Activated naive CD4-positive, alpha-beta T cell (primary cell): ENCODE results near the gene FYB1.
A peak's percentile ranks its signal among the peaks of the same experiment; 100 is the strongest.

ENCODE experiments used
- DNase-seq, 4 experiments: peaks; one replicate each; lab custom pipeline; 2025; lab: John Stamatoyannopoulos, UW

FYB1 gene

DNA sequence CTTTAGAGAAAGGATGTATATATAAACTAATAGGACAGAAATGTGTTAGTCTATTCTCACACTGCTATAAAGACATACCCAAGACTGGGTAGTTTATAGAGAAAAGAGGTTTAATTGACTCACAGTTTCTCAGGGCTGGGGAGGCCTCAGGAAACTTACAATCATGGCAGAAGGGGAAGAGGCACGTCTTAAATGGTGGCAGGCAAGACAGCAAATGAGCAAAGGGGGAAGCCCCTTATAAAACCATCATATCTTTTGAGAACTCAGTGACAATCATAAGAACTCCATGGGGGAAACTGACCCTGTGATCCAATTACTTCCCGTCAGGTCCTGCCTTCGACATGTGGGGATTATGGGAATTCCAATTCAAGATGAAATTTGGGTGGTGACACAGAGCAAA, 136.4 kb downstream of the FYB1 start:
- no peak for DNase-seq

DNA sequence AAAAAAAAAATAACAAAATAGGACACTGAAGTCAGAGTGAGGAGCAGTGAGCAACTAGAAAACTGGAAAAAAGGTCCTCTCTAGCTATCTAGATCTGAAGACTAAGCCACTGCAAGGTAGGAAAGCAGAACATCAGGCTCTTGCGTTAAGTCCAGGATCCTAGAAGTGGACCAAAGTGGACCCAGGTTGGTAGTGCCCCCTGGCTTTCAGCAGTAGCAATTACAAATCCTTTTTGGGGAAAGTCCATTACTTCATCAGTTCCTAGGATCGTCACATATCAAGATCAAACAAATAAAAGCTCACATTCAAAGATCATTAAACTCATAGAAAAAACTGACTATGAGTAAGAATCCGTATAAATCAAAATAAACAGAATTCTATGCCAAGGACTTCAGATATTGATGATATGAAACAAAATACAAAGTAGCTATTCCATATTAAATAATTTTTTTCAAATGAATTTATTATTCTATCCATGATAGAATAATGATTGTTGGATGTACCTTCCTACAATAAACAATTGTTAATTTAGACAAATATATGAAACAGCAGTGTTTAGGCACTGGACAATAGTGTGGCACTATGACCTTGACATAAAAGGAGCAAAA, 138.7 kb downstream of the FYB1 start:
- DNase-seq = no peak

DNA sequence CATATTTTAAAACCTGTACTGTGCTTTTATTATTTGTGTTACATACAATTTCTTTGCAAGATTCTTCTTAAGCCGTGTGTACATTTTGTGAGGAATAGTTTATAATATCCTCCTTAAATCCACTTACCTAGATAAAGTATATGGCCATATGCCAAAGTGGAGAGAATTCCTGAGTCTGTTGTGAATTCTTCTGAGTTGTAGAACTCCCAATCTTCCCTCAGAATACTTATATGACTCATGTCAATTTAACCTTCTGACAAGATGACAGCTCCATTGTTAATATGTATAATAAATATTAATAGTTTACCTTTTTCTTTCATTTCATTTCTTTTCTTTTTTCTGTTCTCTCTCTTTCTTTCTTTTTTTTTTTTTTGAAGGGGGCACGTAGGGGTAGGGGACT, 139.2 kb downstream of the FYB1 start:
- no peak for DNase-seq

DNA sequence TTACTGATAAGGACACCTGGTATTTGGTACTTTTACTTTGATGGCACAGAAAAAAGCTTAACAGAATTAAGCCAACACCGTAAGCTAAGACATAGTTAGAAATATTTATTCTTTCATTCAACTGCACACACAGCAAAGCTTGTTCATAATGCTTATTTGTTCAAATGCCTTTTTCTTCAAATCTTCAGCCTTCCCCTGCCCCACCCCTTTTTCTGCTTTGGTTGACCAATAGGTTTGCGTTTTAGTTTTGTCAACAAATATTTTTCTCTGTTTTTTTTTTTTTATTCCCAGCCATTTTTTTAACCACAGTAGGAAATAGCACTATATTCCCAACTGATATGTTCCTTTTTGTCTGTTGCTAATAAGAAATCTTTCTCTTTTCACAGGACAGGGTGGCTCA, 140.2 kb downstream of the FYB1 start:
- DNase-seq = no peak

DNA sequence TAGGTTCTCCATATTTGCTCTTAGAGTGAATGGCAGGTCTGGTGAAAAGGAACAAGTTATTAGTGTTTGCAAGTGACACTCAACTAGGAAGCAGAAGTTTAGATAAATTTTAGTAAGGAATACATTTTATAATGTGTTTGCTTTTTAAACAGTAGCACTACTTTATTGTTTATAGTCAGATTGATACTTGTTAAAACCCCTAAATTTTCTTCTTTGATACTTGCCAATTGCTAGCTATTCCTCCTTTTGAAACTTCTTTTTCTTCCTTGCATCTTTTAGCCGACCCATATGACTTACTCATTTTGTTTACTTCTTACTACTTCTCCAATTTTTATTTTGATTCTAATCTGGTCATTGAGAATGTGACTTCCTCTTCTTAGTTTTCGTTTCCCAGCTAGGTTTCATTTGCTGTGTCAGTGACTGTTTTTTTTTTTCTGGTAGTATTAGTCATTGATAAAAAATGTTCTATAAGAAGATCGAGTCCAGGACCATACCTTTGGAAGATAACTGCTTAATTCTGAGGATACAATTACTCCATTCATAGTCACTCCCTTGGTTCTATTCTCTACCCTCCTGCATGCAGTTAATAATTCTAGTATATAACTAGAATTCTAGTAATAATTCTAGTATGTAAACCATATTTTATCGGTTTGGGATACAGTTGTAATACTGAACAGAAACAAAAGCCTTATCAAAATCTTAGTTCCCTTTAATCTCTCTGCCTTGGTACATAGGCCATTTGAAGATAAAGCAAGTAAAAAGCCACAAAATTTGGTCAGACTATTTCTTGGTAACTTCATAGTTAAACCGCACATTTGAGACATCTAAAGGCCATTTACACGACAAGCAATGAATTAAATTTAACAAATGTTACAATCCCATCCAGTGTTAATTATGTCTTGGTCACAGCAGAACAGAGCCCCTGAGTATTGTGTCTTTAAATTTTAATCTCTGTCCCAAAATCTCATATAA, 142.3 kb downstream of the FYB1 start:
- no peak for DNase-seq

DNA sequence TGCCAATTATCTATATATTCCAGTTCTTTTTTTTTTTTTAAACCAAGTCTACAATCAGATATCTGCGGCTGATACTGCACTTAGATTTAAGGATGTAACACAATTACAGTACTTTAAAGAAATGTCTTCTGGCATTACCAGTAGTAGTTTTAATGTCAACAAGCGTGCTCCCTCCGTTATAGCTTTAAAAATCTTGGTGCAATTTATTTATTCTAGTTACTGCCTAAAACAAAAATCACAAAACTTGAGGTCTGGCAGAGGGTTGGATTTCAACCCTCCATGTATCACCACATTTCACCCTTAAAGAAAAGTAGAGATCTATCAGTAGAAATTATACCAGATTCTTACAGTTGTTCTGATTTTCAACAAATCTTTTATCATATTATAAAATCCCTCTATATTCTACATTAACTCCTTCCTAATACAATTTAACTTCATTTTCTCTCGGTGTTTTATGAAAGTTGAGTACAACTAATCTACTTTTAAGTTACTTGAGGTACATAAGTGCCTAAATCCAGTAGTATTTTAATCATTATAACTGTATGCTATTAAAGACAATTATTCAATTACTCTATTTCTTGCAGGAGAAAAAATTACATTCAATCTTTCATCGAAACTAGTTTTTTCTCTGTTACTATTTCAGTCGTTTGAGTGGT, 143.1 kb downstream of the FYB1 start:
- no peak for DNase-seq

DNA sequence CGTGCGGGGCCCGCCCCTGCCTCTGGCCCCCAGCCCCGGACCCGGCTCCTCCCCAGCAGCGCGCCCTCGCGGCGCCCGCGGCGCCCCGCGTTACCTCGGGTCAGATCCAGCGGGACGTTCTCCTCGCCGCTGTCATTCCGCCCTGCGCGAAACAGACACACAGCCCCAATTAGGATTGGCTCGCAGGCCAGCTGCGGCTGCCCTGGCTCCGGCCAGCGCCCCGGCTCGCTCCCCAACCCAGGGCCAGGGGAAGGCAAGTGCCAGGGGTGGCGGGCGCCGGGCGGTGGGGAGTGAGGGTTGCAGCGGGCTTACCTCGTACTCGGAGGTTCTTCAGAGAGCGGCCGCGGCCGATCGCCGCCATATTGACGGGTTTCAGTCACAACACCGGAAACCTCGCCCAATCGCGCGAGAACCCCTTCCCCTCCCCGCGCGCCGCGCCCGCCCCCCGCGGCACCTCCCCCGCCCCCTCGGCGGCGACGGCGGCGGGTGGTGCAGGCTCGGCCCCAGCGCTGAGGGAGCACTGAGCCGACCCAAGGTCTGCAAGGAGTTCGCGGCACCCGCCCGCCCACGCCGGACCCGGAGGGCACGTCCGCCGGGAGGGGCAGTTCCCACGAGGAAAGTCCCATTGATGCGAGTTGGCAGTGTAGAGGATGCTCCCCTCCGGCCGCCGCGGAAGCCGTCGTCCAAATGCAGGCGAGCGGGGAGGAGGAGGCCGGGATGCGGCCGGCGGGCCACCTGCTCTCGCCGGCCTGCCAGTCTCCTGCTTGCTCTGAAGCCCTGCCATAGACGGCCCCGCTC, 145.1 kb downstream of the FYB1 start, which contains the start of gene RICTOR:
Gene RICTOR (minus strand): TSS at position 383 of the 798 bp plus-strand sequence. CDS start 22 bp downstream, at position 361.
- peak; percentile 74 to 89 (median 78) for DNase-seq

DNA sequence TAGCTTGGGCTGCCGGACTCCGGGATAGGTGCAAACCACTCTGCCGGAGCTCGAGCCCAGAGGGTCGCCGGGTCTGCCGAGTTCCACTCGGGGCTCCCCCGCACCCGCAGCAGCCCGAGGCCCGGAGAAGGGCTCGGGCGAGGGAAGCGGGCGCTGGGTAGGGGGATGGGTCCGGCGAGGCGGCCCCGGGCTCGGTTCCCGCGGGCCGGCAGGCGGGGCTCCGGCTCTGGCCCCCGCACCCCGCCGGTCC, 145.7 kb downstream of the FYB1 start:
- peak in 1 of 4 experiments; percentile 17 for DNase-seq

DNA sequence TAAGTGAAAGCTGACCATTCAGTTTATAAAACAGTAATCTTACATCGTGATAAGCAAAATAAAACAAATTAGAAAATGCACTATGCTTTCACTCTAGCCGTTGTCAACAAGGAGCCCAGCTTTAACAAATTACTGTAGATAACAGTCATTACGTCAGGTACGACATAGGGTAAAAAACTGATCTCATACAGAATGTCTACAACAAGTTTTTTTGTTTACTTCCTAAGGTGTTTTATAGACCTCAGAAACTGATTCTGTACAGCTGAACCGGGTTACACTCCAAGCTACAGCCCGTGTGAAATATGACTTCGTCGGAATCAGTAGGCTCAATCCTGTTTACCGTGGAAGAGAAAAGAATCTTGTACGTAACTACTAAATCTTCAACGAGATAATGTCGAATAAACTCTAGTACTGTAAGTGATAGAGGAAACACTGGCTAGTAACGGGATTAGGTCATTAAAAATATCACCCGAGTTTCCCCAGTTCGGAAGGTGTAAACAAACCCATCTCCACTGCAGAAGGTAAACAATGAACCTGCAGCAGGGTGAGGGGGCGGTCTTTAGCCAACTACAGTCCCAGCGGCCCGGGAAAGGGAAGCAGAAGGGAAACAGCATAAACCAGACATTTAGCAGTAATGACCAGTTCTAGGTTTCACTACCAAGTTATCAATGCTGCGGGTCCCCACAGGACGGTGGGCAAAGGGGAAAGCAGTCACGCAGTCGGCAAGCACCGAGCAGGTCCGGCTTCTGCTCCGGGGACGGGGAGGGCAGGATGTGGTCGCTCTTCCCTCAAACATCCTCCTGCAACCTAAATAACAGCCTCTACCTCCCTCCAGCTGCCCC, 146.2 kb downstream of the FYB1 start:
- DNase-seq = peak in 2 of 4 experiments; percentile 20 to 32

DNA sequence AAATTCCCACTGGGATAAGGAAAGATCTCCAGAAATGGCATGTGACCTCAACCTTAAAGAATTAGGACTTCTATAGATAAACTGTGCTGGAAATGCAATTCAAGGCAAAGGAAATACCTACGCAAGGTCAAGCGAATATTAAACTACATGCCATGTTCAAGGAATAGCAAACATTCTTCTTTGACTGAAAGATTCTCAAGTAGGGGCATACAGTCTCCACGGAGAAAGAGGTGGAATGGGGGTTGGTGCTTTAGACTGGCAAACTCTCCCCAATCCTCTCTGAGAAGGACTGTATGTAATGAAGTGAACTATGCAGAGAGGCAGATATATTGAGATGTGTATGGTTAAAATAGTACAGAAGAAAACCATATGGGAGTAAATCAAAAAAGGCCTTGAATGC, 151.3 kb downstream of the FYB1 start:
- DNase-seq = no peak

DNA sequence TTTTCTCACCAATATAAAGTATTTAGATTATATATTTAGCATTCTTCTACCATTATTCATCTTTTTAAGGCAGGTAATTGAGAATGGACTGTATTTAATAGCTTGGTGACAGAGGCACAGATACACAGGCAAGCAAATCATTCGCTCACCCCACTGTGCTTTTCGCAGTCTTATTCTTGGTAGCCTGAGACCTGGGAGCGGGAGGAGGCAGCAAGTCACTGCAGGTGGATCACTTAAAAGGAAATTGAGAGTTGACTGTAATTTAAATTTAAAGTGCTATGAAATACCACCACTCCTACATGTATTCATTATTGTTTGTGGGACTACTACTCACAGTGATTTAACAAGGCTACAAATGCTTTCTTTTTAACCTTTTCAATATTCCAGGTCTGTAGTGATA, 154.9 kb downstream of the FYB1 start:
- no peak for DNase-seq

DNA sequence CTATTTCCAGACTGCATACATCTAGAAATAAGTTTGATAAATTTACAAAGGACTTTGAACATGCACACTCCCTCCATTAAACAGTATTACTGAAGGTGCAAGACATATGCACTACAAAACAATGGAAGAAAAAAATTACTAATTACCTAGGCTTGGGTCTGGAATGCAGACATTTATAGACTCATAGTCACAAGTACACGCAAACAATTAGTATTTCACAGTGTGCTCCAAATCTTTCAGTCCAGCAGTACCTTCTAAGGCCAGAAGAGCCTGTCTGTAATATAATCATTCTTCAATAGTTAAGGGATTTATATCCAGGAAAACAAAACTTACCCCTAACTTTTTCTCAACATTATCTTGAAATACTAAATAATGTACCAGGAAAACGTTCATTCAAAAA, 156.3 kb downstream of the FYB1 start:
- no peak for DNase-seq

DNA sequence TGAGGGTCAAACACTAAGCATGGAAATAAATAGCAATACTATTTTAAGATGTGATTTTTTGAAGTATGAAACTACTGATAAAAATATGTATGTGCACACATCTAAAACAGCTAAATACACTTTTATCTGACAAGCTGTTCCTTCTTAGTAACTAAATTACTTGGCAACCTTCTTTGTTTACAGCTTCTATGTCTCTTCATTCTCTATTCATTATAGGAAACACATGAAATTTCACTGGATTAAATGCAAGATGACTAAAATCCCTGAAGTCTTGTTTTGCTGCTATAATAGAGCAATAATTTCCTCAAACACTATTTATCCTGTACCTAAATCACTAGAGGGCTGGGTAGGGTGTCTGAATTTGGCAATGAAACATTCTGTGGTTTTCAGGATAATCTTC, 156.8 kb downstream of the FYB1 start:
- DNase-seq = no peak

DNA sequence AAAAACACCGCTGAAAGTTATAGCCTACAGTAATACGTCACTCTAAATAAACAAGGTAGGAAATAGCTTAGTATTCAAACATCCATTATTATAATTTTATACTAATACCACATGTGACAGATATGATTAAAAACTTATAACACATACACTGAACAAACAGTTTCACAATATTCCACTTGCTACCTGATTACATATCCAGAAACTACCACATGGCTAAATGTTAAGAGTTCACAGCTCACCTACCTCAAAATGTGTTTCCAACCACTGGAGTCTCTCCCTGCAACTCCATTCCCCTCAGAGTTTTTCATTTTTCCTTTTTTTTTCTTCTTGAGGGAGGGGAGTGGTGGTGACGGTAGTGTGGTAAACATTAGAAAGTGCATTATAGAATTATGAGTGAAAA, 157.3 kb downstream of the FYB1 start:
- no peak for DNase-seq

DNA sequence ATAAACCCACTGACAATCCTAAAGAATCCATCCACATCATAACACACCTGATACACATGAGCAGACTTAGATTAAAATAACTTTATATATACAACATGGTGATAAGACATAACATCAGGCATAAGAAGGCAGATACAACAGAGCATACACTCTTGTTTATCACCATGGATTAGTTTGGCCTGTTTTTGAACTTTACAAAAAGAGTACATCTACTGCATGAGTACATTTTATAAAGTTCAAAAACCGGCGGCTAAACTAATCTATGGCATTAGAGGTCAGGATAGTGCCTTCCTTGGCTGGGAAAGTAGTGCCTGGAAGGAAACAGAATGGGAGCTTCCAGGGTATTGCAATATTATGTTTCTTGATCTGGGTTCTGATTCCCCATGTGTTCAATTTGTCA, 160.3 kb downstream of the FYB1 start:
- DNase-seq = no peak

DNA sequence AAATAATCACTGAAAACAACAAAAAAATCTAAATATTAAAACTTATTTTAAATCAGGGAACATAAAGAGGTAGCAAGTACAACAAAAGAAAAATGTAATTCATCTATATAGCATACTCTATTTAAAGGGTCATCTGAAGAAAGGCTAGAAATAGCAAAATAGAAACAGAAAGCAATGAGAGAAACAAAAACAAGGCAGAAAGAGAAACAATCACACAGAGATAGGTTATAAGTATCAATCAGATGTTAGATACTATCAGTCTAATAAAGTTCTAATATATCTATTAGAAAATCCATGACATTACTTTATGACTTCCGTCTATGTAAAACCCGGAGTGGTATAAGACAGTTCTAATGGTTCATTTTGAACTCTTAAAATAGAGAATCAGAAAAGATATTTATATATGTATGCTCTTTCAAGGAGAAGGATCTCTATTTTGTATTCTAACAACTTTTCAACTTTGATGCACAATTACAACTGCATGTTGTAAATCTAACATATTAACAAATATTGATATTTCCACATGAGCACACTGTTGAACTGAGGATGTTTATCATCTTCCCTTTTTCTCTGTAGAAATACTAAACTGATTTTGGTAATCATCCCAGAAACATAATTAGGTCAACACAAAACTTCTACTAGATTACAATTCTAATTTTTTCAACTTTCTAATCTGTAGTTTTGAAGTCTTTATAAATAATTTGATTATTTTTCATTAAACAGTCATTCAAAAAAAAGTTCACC, 161.0 kb downstream of the FYB1 start:
- DNase-seq = no peak

DNA sequence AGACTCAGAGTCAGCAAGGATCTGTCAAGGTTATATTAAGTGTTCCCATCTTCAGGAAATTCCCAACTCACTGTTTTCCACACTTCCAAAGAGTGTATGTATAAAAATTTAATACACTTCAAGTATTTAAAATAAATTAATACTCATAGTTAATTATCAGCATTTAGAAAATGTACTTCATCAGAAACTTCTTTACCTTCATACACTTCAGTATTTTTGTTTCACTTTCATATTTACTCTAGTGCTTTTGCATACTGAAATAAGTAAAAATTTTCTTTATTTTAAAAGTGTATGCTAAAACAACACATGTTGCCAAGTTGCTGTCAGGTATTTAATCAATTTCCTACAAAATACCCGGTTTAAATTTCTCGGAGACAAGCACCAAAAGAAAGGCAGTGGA, 161.6 kb downstream of the FYB1 start:
- DNase-seq = no peak

DNA sequence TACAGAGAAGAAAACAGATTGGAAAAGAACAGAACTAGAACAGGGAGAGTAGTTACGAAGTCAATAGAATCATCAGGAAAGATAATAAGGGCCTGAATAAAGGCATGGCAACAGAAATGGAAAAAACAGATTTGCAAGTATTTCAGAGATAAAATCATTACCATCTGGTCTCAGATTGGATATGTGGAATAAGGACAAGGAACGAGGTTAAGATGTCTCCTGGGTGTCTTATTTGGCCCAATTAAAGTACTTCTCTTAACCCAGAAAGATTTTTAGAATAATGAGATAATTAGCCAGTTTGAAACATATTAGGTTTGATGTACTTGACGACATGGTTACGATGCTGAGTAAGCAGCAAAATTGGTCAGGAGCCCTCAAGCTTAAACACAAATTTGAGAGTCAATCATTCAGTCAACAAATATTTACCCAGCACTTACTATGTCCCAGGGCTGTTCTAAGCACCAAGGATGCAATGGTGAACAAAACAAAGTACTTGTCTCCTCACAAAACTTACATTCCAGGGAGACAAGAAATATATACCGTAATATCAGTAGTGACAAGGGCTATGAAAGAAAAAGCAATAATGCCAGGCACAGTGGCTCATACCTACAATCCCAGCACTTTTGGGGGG, 163.5 kb downstream of the FYB1 start:
- no peak for DNase-seq
